Activated T-helper 1 cell treated with anti-CD3 and anti-CD28 coated beads, Interleukin-12 subunit alpha, Interleukin-12 subunit beta, Interleukin-2, Interleukin-4 antibody, amounts not matched to agents 30 ng/mL and 10 ng/mL and 1 ng/mL, durations not matched to agents 14 hours and 24 hours and 36 hours (primary cell): Measurements from ENCODE around the gene BARX1. TPM values are rescaled to one million over a fixed set of nuclear protein-coding genes. Genes with fewer than 3 reads are reported as not detected.

Source experiments
- DNase-seq: peaks from one replicate; pipeline ENCODE4 v3.0.0; 2021; ENCODE audit warnings: low spot score
- H3K27ac Mint-ChIP-seq: one replicate; pipeline ENCODE4 v1.8.0; 2021; ENCODE audit warnings: mild to moderate bottlenecking, mixed read lengths
- H3K27me3 Mint-ChIP-seq: one replicate; pipeline ENCODE4 v1.8.0; 2022; ENCODE audit warnings: mild to moderate bottlenecking, moderate library complexity, mixed read lengths; ENCODE audit not compliant: insufficient read depth
- H3K36me3 Mint-ChIP-seq: one replicate; pipeline ENCODE4 v1.8.0; 2021; ENCODE audit warnings: low read depth, mixed read lengths
- H3K4me1 Mint-ChIP-seq: one replicate; pipeline ENCODE4 v1.8.0; 2021; ENCODE audit warnings: low read depth, mixed read lengths
- H3K4me3 Mint-ChIP-seq: one replicate; pipeline ENCODE4 v1.8.0; 2021; ENCODE audit warnings: mild to moderate bottlenecking, moderate library complexity, mixed read lengths
- H3K9me3 Mint-ChIP-seq: one replicate; pipeline ENCODE4 v1.8.0; 2021; ENCODE audit warnings: mixed read lengths
- intact Hi-C: fragments of 100-400 bp; cut with micrococcal nuclease; formaldehyde crosslinking; loops from one replicate; pipeline ENCODE4 v1.15.1; 2024
- total RNA-seq: library from RNA; stranded (reverse); gene quantifications from 2 replicates; pipeline ENCODE4 v1.2.3, GENCODE V29; 2022

BARX1 gene
- total RNA-seq, 1 donor from 2014 or later: 0.21 TPM

DNA sequence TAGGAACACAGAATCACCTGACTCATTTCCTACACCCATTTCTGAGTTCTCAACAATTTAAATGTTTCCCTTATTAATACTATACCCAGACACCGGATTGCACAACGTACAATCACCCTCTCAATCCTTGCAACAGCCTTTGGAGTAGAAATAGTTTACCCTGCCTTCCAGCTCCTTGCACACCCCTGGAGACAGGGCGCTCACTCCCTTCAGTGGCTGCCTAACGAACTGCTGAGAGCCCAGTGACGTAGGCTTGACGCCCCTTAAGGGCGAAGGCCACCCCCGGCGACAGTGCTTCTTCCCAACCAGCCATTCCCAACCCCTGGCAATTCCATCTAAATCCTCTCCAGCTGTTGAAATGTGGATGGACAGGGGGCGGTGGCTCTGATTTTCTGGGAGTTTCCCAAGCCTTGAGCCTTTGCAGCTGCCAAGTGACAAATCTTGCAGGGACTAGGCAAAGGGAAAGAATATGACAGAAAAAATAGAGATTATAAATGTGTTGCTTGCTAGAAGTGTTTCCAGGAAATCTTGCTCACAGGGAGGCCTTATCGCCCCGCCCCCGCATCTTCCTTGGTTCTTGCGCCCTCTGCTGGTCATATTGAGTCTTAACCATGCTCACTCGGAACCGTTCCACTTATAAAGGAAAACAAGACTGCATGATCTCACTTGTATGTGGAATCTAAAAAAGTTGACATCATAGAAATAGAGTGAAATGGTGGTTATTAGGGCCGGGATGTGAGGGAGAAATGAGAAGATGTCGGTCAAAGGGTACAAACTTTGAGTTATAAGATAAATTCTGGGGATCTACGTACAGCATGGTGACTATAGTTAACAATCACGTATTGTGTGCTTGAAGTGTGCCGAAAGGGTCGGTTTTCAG lies 7.6 kb upstream of the BARX1 start:
- no peaks in the 10 kb centered on the region for H3K36me3 Mint-ChIP-seq
- H3K27ac Mint-ChIP-seq: no peak overlapping the region
- peaks cover 16% of the 10 kb centered on the region for H3K4me1 Mint-ChIP-seq
- intact Hi-C loops: loop anchor here (1.0 kb wide), 3 partner anchors 136 to 802 kb away; no protein-coding TSS in a partner anchor
- peak; percentile 73 for DNase-seq
- H3K27me3 Mint-ChIP-seq: peaks cover 39% of the 10 kb centered on the region
- H3K9me3 Mint-ChIP-seq: no peaks in the 10 kb centered on the region
- no peak overlapping the region for H3K4me3 Mint-ChIP-seq

DNA sequence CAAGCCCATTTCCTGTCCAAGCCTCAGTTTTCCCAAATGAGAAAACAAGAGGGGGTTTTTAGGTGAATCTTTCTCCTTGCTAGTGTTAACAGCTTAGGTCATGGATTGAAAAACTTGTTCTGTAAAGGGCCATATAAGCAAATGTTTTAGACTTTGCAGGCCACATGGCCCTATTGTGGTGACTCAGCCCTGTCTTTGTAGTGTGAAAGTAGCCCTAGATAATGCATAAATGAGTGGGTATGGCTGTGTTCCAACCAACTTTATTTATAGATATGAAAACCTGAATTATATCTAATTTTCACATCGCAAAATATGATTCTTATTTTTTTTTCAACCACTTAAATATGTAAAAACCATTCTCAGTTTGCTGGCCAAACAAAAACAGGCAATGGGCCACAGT lies 6.9 kb upstream of the BARX1 start:
- H3K27ac Mint-ChIP-seq: no peak overlapping the region
- H3K36me3 Mint-ChIP-seq: peaks cover 2% of the 10 kb centered on the region
- peaks cover 16% of the 10 kb centered on the region for H3K4me1 Mint-ChIP-seq
- no peak for DNase-seq
- H3K27me3 Mint-ChIP-seq: peaks cover 44% of the 10 kb centered on the region
- intact Hi-C loops: no loop called here
- H3K4me3 Mint-ChIP-seq: no peak overlapping the region
- H3K9me3 Mint-ChIP-seq: no peaks in the 10 kb centered on the region

DNA sequence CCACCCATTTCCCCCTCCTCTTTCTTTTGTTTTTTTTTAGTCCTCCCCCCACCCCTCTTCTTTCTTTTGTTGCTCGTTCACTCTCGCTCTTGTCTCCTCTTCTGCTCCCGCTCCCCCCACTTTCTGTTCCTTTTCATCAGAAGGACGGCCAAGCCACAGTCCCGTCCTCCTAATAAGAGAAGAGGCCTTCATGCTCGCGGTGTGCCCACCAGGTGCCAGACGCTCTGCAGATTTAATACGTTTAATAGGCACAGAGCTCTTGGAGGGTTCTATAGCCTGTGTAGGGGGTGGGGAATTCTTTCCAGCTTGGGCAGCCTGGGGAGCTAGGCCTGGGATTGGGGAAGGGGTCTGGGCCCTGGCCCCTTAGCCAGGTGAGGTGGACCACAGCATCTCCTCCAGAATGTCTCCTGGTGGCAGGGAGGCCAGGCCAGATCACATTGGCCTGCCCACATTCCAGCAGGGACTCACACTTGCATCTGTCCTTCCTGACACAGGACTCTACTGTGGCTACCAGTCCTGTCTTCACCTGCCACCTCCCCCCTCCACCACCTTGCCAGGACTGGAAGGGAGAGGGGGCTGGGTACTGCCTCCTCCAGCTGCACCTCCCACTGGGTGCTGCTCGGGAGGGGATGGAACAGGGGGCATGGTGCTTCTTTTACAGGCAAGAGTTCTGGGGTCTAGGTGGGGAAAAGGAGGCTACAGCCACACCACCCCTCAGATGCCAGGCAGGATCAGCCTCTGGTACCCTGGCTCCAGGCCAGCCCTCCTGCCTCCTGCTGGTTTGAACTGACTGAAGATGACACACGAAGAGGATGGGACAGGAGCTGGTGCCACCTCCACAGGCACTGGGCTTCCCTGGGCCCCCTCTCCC lies 6.1 kb upstream of the BARX1 start:
- H3K4me3 Mint-ChIP-seq: no peak overlapping the region
- H3K27ac Mint-ChIP-seq: peak overlapping the region; percentile 18
- H3K36me3 Mint-ChIP-seq: peaks cover 2% of the 10 kb centered on the region
- peaks cover 17% of the 10 kb centered on the region for H3K4me1 Mint-ChIP-seq
- intact Hi-C loops: no loop called here
- peaks cover 49% of the 10 kb centered on the region for H3K27me3 Mint-ChIP-seq
- no peaks in the 10 kb centered on the region for H3K9me3 Mint-ChIP-seq
- DNase-seq: no peak

DNA sequence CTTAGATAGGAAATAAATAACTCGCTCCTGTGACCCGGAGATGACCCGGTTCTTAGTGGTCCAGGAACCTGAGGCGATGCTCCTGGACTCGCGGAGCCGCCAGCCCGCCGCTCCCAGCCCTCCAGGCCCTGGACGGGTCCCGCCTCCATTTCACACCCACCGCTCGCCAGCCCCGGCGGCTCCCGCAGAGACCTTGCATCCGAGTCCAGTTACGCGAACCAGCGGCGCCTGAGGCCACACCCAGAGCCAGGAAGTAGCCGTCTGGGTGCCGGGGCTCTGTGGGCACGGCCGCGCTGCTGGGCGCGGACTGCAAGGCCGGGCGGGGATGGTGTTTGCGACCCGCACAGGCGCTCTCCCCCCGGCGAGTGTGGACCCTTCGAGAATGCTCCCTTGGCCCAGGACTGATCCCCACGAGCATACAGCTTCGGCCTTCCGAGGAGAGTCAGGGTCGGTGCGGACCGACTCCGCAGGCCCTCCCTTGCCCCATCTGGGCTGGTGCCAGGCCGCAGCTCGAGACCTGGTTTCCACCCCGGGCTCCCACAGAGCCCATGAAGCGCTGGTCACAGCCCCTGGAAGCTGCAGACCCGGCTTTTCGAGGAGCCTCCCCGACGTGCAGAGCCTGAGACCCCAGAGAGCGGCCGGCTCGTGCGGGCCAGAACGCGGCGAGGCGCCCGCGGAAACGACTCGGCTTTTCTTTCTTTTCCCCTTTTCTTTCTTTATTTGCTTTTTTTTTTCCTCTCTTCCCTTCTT lies 5.2 kb upstream of the BARX1 start:
- peaks cover 25% of the 10 kb centered on the region for H3K4me1 Mint-ChIP-seq
- DNase-seq: no peak
- peaks cover 57% of the 10 kb centered on the region for H3K27me3 Mint-ChIP-seq
- peaks cover 2% of the 10 kb centered on the region for H3K36me3 Mint-ChIP-seq
- no peak overlapping the region for H3K4me3 Mint-ChIP-seq
- no peaks in the 10 kb centered on the region for H3K9me3 Mint-ChIP-seq
- peak overlapping the region; percentile 18 for H3K27ac Mint-ChIP-seq
- intact Hi-C loops: no loop called here

DNA sequence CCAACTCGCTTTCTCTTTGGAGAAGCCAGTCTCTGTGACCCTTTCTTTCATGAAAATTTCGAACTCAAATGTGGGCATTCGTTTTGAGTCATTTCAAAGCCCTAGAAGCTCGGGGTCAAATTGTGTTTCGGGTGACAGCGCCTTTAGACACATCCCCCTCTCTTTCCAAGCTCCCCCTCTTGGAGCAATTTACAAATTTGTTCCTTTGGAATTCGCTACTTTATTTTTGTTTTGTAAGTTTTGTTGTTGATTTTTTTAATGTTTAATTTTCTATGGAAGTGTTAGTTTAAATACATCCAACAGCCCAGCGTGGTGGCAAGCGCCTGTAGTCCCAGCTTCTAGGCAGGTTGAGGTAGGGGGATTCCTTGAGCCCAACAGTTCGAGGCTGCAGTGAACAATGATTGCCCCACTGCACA lies 4.6 kb upstream of the BARX1 start:
- H3K4me1 Mint-ChIP-seq: peaks cover 26% of the 10 kb centered on the region
- no peak for DNase-seq
- H3K27me3 Mint-ChIP-seq: peaks cover 55% of the 10 kb centered on the region
- intact Hi-C loops: no loop called here
- no peak overlapping the region for H3K27ac Mint-ChIP-seq
- H3K36me3 Mint-ChIP-seq: peaks cover 2% of the 10 kb centered on the region
- no peaks in the 10 kb centered on the region for H3K9me3 Mint-ChIP-seq
- H3K4me3 Mint-ChIP-seq: peak overlapping the region; percentile 66

DNA sequence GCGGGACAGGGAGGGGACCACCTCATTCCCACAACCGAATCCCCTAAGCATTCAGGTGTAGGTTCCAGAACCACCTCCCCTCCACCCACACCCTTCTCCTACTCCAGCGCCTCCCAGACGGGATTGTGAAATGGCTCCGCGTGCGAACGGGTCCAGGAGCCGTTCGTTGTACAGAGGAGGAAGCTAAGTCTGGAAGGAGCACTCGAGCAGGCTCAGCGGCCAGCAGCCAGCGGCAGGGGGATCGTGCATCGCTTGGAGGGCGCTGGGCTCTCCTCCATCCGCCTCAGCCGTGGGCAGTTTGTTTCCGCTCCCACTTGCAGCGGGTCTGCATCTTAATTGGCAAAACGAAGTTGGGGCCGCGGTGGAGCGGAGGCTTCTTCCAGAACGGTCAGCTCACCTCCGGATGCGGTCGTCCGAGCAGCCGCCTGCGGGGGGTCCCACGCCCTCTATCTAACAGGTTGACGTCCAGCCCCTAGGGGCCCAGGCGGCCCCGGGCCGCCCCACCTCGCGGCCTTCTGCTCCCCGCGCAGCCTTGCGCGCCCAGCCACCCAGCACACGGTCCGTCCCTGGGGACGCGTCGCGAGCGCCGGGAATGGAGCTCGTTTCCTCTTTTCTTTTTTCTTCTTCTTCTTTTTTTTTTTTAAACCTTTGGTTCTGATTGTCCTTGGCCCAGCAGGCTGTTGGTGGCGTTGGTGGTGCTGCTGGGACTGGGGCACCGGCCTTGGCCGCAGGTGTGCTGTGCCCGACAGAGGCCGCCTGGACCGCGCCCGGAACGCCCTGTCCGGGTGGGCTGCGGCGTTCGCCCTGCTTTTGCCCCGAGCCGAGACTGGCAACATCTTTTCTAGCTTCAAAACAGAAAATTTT lies 3.9 kb upstream of the BARX1 start:
- DNase-seq: no peak
- H3K36me3 Mint-ChIP-seq: peaks cover 2% of the 10 kb centered on the region
- no peaks in the 10 kb centered on the region for H3K9me3 Mint-ChIP-seq
- peak overlapping the region; percentile 12 for H3K27ac Mint-ChIP-seq
- H3K4me1 Mint-ChIP-seq: peaks cover 27% of the 10 kb centered on the region
- intact Hi-C loops: no loop called here
- peak overlapping the region; percentile 66 for H3K4me3 Mint-ChIP-seq
- H3K27me3 Mint-ChIP-seq: peaks cover 55% of the 10 kb centered on the region

DNA sequence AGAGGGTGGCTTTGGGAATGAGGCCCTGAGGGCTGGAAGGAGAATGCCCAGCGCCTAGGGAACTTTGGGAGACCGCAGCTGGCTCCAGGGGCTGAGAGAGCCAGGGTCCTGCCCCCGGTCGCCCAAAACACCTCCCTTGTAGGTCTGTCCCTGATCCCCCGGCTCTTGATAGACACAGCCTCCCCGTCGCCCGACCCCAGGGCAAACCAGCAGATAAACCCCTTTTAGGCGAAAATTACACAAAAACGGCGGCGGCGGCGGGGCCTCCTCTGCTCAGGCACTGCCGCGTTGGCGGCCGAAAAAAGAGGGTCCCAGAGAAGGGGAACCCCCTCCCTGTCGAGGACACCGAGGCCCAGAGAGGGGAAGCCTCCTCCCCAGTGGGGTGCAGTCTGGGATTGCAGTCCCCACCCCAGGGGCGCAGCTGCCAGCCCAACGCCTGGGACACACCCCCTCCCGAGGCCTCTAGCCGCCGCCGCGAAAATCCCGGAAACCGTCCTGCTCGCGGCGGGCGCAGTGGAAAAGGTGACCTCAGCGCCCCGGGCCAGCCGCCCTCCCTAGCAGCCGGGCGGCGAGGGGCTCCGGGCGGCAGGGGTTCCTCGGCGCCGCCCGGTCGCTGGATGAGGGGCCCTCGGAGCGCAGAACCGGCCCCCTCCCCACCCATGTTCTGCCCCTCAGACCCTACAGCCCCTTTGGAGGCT lies 3.1 kb upstream of the BARX1 start:
- H3K27ac Mint-ChIP-seq: no peak overlapping the region
- peak overlapping the region; percentile 56 for H3K4me3 Mint-ChIP-seq
- H3K27me3 Mint-ChIP-seq: peaks cover 63% of the 10 kb centered on the region
- no peak for DNase-seq
- peaks cover 7% of the 10 kb centered on the region for H3K36me3 Mint-ChIP-seq
- no peaks in the 10 kb centered on the region for H3K9me3 Mint-ChIP-seq
- peaks cover 34% of the 10 kb centered on the region for H3K4me1 Mint-ChIP-seq
- intact Hi-C loops: no loop called here

DNA sequence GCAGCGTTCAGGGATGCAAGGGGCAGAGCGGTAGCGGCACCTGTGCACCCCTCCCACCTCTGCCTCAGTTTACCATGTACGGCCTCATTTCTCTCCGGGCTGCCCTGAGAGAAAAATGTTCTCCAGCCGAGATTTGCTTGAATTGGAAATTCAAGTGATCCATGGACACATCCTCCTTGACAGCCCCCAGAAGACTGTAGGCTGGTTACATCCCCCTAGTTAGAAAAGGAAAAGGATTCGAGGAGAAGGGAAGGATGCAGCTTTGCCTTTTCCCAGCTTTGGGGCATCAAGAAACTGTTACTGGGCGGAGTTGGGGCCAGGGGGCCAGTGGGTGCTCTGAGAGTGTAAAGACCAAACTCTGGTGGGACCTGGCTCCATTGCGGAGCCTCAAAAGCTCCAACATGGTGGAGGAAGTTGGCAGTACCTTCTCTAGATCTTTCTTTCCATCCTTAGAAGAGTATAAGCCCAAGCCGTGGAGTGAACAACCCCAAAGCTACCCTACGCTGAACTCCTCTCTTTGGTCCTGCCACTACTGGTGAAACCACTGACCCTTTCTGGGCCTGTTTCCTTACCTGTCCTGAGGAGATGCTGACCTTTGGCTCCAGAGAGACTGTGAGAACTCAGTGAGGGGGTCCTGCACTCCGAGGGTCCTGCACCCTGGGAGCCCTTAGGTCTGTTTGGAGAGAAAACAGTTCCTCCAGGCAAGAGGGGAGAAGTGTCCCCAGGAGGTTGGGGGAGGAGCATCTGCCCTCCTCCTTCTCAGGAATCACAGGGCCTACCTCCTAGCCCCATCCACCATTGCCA lies 1.0 kb upstream of the BARX1 start:
- Mint-ChIP-seq H3K27me3 (peaks cover 61% of the 10 kb centered on the region), H3K36me3 (peaks cover 8% of the 10 kb centered on the region), H3K4me3 (peak overlapping the region; percentile 74), H3K4me1 (peaks cover 23% of the 10 kb centered on the region), H3K9me3 (no peaks in the 10 kb centered on the region), H3K27ac (no peak overlapping the region)
- DNase-seq: no peak
- intact Hi-C loops: no loop called here

DNA sequence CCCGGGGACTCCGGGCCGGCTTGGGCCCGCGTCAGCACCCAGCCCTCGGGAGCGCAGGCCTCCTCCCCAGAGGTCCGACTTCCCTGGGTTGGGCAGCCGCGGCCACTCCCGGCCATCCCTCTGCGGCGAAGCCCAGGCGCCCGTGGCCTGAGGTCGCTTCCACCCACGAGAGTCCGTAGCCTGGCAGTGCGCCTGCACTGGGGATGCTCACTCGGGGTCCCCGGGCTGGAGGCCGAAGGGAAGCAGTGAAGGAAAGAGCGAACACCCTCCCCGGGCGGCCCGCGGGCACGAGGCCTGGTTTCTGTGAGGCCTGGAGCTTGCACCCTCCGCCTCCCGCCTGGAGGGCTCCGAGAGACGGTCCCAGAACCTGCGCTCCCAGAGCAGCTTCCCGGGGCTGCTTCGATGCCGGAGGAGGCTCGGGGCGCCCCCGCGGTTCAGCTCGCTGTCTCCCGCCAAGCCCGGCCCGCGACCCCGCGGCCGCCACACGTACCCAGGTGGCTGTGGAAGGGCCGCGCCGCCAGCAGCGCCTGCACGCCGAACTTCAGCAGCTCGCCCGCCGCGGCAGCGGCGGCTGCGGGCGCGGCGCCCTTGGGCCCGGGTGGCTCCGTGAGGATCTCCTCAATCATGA lies 607 bp downstream of the BARX1 start:
- peaks cover 8% of the 10 kb centered on the region for H3K9me3 Mint-ChIP-seq
- peaks cover 64% of the 10 kb centered on the region for H3K27me3 Mint-ChIP-seq
- DNase-seq: no peak
- H3K36me3 Mint-ChIP-seq: peaks cover 12% of the 10 kb centered on the region
- H3K4me1 Mint-ChIP-seq: peaks cover 36% of the 10 kb centered on the region
- intact Hi-C loops: no loop called here
- no peak overlapping the region for H3K4me3 Mint-ChIP-seq
- H3K27ac Mint-ChIP-seq: no peak overlapping the region

DNA sequence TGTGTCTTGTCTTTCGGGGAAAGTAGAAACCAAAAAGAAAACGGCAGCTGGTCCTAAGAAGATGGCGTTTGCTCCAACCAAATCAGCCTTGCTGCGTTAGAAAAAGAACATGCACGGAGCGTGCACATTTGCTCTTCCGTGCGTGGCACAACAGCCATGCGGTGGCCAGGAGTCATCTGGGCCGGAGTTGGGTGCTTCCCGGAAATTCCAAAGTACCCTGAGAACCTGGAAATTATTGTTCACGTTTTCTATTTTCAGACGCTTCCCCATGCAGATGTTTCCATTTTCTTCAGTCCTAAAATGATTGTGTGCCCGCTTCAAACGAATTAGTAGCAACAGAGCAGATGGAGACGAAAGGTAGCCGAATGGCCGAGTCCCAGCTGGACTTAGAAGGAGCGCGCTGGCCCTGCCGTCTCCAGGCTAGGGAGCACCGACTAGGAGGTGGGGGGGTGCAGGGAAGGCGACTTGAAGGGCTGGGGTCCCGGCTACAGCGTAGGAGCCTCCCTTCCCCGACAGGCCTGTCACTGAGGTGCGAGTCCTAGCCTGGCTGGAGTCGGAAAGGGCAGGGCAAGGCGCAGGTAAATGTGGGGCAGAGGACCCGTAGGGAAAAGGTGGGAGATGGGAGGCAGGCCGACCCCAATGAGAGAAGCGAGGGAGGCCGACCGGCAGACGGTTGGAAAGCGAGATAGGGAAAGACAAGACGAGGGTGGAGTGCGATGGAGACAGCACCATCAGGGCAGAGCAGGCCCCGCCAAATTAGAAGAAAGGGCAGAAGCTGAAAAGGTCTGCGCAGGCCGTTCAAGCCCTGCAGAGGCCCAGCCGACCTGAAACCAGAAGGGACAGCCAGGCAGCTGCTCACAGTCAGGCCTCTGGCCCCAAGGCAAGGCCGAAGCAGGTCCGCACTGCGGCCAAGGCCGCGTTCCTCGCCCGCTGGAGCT lies 1.4 kb downstream of the BARX1 start:
- Mint-ChIP-seq H3K4me1 (peaks cover 36% of the 10 kb centered on the region), H3K36me3 (peaks cover 12% of the 10 kb centered on the region), H3K9me3 (peaks cover 8% of the 10 kb centered on the region), H3K4me3 (peak overlapping the region; percentile 62), H3K27me3 (peaks cover 61% of the 10 kb centered on the region), H3K27ac (peak overlapping the region; percentile 72)
- intact Hi-C loops: no loop called here
- DNase-seq: no peak
